ENCODE data around the gene CNOT6L. TPM values are rescaled to one million over a fixed set of nuclear protein-coding genes. Genes with fewer than 3 reads are reported as not detected.

Gene CNOT6L
- polyA plus RNA-seq, 1 donor from 2014 or later = 14.4 TPM

- no peak overlapping the region for H3K4me3 ChIP-seq (ENCODE audit: low read length)
- H4K20me1 ChIP-seq (ENCODE audit: insufficient read depth) = no peaks in the 10 kb centered on the region
- peaks cover 64% of the 10 kb centered on the region for H3K79me2 ChIP-seq (replicated peaks; ENCODE audit: insufficient read depth, low read length)
These were observed 20.8 kb downstream of the CNOT6L start for GRCh38 chr4:77798385-77798784.

GRCh38 chr4:77797239-77797638 lies 21.9 kb downstream of the CNOT6L start:
- Histone ChIP-seq H3K79me2 (replicated peaks; ENCODE audit: insufficient read depth, low read length) (peaks cover 60% of the 10 kb centered on the region), H3K36me3 (ENCODE audit: insufficient read depth, low read length) (no peaks in the 10 kb centered on the region), H3F3A (ENCODE audit: insufficient read depth, low read length, poor library complexity, severe bottlenecking) (no peaks in the 10 kb centered on the region), H3K9me2 (ENCODE audit: insufficient read depth, low read length) (no peaks in the 10 kb centered on the region), H4K20me1 (ENCODE audit: insufficient read depth) (no peaks in the 10 kb centered on the region), H3K27ac (ENCODE audit: low read length) (no peak overlapping the region), H3K27me3 (ENCODE audit: insufficient read depth, low read depth, low read length) (no peaks in the 10 kb centered on the region), H3K4me3 (ENCODE audit: low read length) (no peak overlapping the region), H3K9me3 (ENCODE audit: low read length) (no peaks in the 10 kb centered on the region), H3K4me2 (ENCODE audit: low read length) (no peak overlapping the region), H2AFZ (ENCODE audit: low read depth, low read length) (no peak overlapping the region), H3K9ac (ENCODE audit: low read length) (no peak overlapping the region)
- TF ChIP-seq MXI1 (conservative IDR thresholded peaks at IDR 0.05; ENCODE audit: poor library complexity, severe bottlenecking) = no peak
- TF ChIP-seq POLR2AphosphoS5 (IDR thresholded peaks at IDR 0.05) = no peak
- TF ChIP-seq RAD21 (conservative IDR thresholded peaks at IDR 0.05) = no peak
- TF ChIP-seq CTCF (IDR thresholded peaks at IDR 0.05; ENCODE audit: poor library complexity, severe bottlenecking) = no peak
- TF ChIP-seq SMC3 (conservative IDR thresholded peaks at IDR 0.05; ENCODE audit: poor library complexity) = no peak
- TF ChIP-seq EP300 (conservative IDR thresholded peaks at IDR 0.05; ENCODE audit: poor library complexity, severe bottlenecking) = no peak
- TF ChIP-seq EZH2 (IDR thresholded peaks at IDR 0.05; ENCODE audit: borderline replicate concordance, insufficient read depth, low read length, poor library complexity, severe bottlenecking) = no peak

More at GRCh38 chr4:77798385-77798784, 20.8 kb downstream of the CNOT6L start:
- Histone ChIP-seq H3K36me3 (ENCODE audit: insufficient read depth, low read length) (no peaks in the 10 kb centered on the region), H3K27ac (ENCODE audit: low read length) (no peak overlapping the region), H3K9me3 (ENCODE audit: low read length) (no peaks in the 10 kb centered on the region), H2AFZ (ENCODE audit: low read depth, low read length) (no peak overlapping the region), H3K27me3 (ENCODE audit: insufficient read depth, low read depth, low read length) (no peaks in the 10 kb centered on the region), H3K4me2 (ENCODE audit: low read length) (no peak overlapping the region), H3K9me2 (ENCODE audit: insufficient read depth, low read length) (no peaks in the 10 kb centered on the region), H3F3A (ENCODE audit: insufficient read depth, low read length, poor library complexity, severe bottlenecking) (no peaks in the 10 kb centered on the region), H3K9ac (ENCODE audit: low read length) (no peak overlapping the region)
- TF ChIP-seq EZH2 (IDR thresholded peaks at IDR 0.05; ENCODE audit: borderline replicate concordance, insufficient read depth, low read length, poor library complexity, severe bottlenecking) (no peak), TAF1 (IDR thresholded peaks at IDR 0.05; ENCODE audit: low read depth) (no peak), POLR2AphosphoS5 (IDR thresholded peaks at IDR 0.05) (no peak), RAD21 (conservative IDR thresholded peaks at IDR 0.05) (no peak), EP300 (conservative IDR thresholded peaks at IDR 0.05; ENCODE audit: poor library complexity, severe bottlenecking) (no peak), MXI1 (conservative IDR thresholded peaks at IDR 0.05; ENCODE audit: poor library complexity, severe bottlenecking) (no peak), CTCF (IDR thresholded peaks at IDR 0.05; ENCODE audit: poor library complexity, severe bottlenecking) (no peak), SMC3 (conservative IDR thresholded peaks at IDR 0.05; ENCODE audit: poor library complexity) (no peak), REST (IDR thresholded peaks at IDR 0.05; ENCODE audit: borderline replicate concordance) (no peak)

Data from neural cell (in vitro differentiated cells).